ENCODE data around the gene BTBD9.

- TF ChIP-seq POLR2A (IDR thresholded peaks at IDR 0.05) (no peak), CTCF (IDR thresholded peaks at IDR 0.05 in 4 of 5, conservative IDR thresholded peaks at IDR 0.05 in 1 of 5) (no peak)
Measured at GRCh38 chr6:38487423-38487822, 152.3 kb downstream of the BTBD9 start.
